GM23338 (cell line): ENCODE results near the gene TPD52L2. TPM values are rescaled to one million over a fixed set of nuclear protein-coding genes. Genes with fewer than 3 reads are reported as not detected.
A peak's percentile ranks its signal among the peaks of the same experiment; 100 is the strongest.

ENCODE experiments used
- ATAC-seq: fragments of 200-7000 bp; cut with Tn5 transposase; 3 replicates; pipeline ENCODE4 v1.9.1; 2020
- DNase-seq: peaks from one replicate; pipeline ENCODE4 v3.0.0-alpha.2; 2015; ENCODE audit warnings: low spot score
- H2AFZ ChIP-seq: fragments of 200-600 bp; sonication (generic); 2 replicates; pipeline ENCODE4 v1.8.0; 2016; ENCODE audit warnings: antibody characterized with exemption, mild to moderate bottlenecking, moderate library complexity
- H3F3A ChIP-seq: fragments of 200-600 bp; sonication (generic); replicated peaks from 2 replicates; pipeline ENCODE4 v1.8.0; 2017; ENCODE audit warnings: antibody characterized with exemption, mixed run types, low read depth
- H3K27ac ChIP-seq: fragments of 200-600 bp; sonication (generic); 2 replicates; pipeline ENCODE4 v1.6.1; 2016; ENCODE audit warnings: low read depth
- H3K27me3 ChIP-seq: fragments of 200-600 bp; sonication (generic); 2 replicates; pipeline ENCODE4 v1.8.0; 2016; ENCODE audit warnings: mild to moderate bottlenecking, mixed run types, moderate library complexity; ENCODE audit not compliant: insufficient read depth
- H3K36me3 ChIP-seq: fragments of 200-600 bp; sonication (generic); 2 replicates; pipeline ENCODE4 v1.8.0; 2016; ENCODE audit warnings: mild to moderate bottlenecking; ENCODE audit not compliant: insufficient read depth
- H3K4me1 ChIP-seq: fragments of 200-600 bp; sonication (generic); 2 replicates; pipeline ENCODE4 v1.8.0; 2016; ENCODE audit warnings: mild to moderate bottlenecking, moderate library complexity; ENCODE audit not compliant: insufficient read depth
- H3K4me2 ChIP-seq: fragments of 200-600 bp; sonication (generic); 2 replicates; pipeline ENCODE4 v1.7.1; 2017; ENCODE audit warnings: mixed run types
- H3K4me3 ChIP-seq: fragments of 200-600 bp; sonication (generic); 2 replicates; pipeline ENCODE4 v1.6.1; 2016; ENCODE audit warnings: mixed run types
- H3K79me2 ChIP-seq: fragments of 200-600 bp; sonication (generic); replicated peaks from 2 replicates; pipeline ENCODE4 v1.8.0; 2017; ENCODE audit warnings: mild to moderate bottlenecking; ENCODE audit not compliant: insufficient read depth
- H3K9me2 ChIP-seq: fragments of 200-600 bp; sonication (generic); 2 replicates; pipeline ENCODE4 v1.8.0; 2017; ENCODE audit not compliant: insufficient read depth
- H4K20me1 ChIP-seq: fragments of 200-600 bp; sonication (generic); replicated peaks from 2 replicates; pipeline ENCODE4 v1.8.0; 2017; ENCODE audit warnings: mild to moderate bottlenecking; ENCODE audit not compliant: insufficient read depth
- H3K27ac Mint-ChIP-seq: 2 replicates; pipeline ENCODE4 v1.8.0; 2020; ENCODE audit warnings: inconsistent platforms, mild to moderate bottlenecking, moderate library complexity, mixed read lengths
- H3K27me3 Mint-ChIP-seq: 3 replicates; pipeline ENCODE4 v1.8.0; 2022; ENCODE audit warnings: low read depth, mild to moderate bottlenecking, moderate library complexity, mixed read lengths, inconsistent platforms; ENCODE audit not compliant: insufficient read depth, poor library complexity
- H3K36me3 Mint-ChIP-seq: 3 replicates; pipeline ENCODE4 v1.8.0; 2021; ENCODE audit warnings: low read depth, mild to moderate bottlenecking, inconsistent platforms, moderate library complexity, mixed read lengths
- H3K4me1 Mint-ChIP-seq: 3 replicates; pipeline ENCODE4 v1.8.0; 2020; ENCODE audit warnings: mild to moderate bottlenecking, inconsistent platforms, mixed read lengths
- H3K4me3 Mint-ChIP-seq: 3 replicates; pipeline ENCODE4 v1.8.0; 2021; ENCODE audit warnings: moderate library complexity, mild to moderate bottlenecking, inconsistent platforms, mixed read lengths
- H3K9me3 Mint-ChIP-seq: 3 replicates; pipeline ENCODE4 v1.8.0; 2020; ENCODE audit warnings: moderate library complexity, mild to moderate bottlenecking, inconsistent platforms, mixed read lengths
- CREB1 ChIP-seq: fragments of 250-450 bp; sonication (Bioruptor Pico); IDR thresholded peaks from 2 replicates; pipeline ENCODE4 v1.5.0; 2020; ENCODE audit warnings: low read depth, mild to moderate bottlenecking, moderate library complexity
- EZH2 ChIP-seq: fragments of 200-600 bp; sonication (generic); IDR thresholded peaks from one replicate; pipeline ENCODE4 v1.8.0; 2017; ENCODE audit warnings: antibody characterized with exemption, mild to moderate bottlenecking, low read depth; ENCODE audit not compliant: unreplicated experiment
- EZH2phosphoT487 ChIP-seq: fragments of 200-600 bp; sonication (generic); IDR thresholded peaks from one replicate; pipeline ENCODE4 v1.8.1; 2018; ENCODE audit warnings: antibody characterized with exemption; ENCODE audit not compliant: unreplicated experiment
- JUNB ChIP-seq: IDR thresholded peaks from one replicate; pipeline ENCODE4 v1.6.1; 2016; ENCODE audit warnings: antibody characterized with exemption; ENCODE audit not compliant: unreplicated experiment
- NANOG ChIP-seq: IDR thresholded peaks from 2 replicates; pipeline ENCODE4 v1.6.1; 2016; ENCODE audit warnings: antibody characterized with exemption, borderline replicate concordance
- POLR2AphosphoS5 ChIP-seq: IDR thresholded peaks from 2 replicates; pipeline ENCODE4 v1.6.1; 2016; ENCODE audit warnings: antibody characterized with exemption, low read depth
- STAT1 ChIP-seq: IDR thresholded peaks from one replicate; pipeline ENCODE4 v1.6.1; 2016; ENCODE audit warnings: antibody characterized with exemption; ENCODE audit not compliant: unreplicated experiment
- ZNF114 ChIP-seq: fragments of 250-450 bp; sonication (Bioruptor Pico); IDR thresholded peaks from 2 replicates; pipeline ENCODE4 v1.5.0; 2020; ENCODE audit warnings: mild to moderate bottlenecking, moderate library complexity
- polyA plus RNA-seq: library from polyadenylated mRNA; unstranded; fragments of >200 nt; fragmentation: Nextera tagmentation; extraction: Ambion mirVana; gene quantifications from 2 replicates; pipeline ENCODE4 v1.2.1, GENCODE V29; 2016
- total RNA-seq: library from RNA; depleted of rRNA; stranded (reverse); fragments of >200 nt; shearing (Covaris generic); gene quantifications from 2 replicates; pipeline ENCODE4 v1.2.3, GENCODE V29; 2014
- TF ChIP-seq, protein P1 (sequence below): IDR thresholded peaks from 2 replicates; pipeline ENCODE4 v1.6.1; 2016; ENCODE audit warnings: antibody characterized with exemption
- TF ChIP-seq, protein P2 (sequence below): IDR thresholded peaks from one replicate; pipeline ENCODE4 v1.6.1; 2018; ENCODE audit warnings: antibody characterized with exemption; ENCODE audit not compliant: unreplicated experiment
- TF ChIP-seq, protein P3 (sequence below): fragments of 250-450 bp; sonication (Bioruptor Pico); IDR thresholded peaks from 2 replicates; pipeline ENCODE4 v1.5.0; 2020; ENCODE audit warnings: mild to moderate bottlenecking, moderate library complexity

TPD52L2 gene
- total and polyA plus RNA-seq, 2 experiments from 2014 or later: 40.2 to 103 TPM

DNA sequence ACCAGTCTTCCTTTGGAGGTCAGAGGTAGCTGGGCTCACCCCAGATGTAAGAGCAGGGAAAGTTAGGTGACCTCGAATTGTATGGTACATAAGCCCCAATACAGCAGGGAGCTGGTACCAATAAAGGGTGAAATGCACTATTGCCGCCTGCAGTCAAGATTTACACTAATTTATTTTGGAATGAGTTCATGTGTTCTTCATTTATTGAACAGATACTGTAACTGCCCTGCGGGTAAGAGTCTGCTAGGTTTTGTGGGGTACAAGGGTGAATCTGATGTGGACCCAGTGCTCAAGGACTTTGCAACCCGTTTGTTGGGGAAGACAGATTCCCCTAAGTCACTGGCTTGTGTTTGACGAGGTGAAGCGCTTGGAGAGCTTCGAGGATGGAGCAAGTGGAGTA lies 27.3 kb downstream of the TPD52L2 start:
- peaks cover 28% of the 10 kb centered on the region for H3F3A ChIP-seq
- H3K4me3 ChIP-seq: no peak overlapping the region
- no peaks in the 10 kb centered on the region for H3K27me3 ChIP-seq
- Mint-ChIP-seq H3K4me3 (no peak overlapping the region), H3K36me3 (peaks cover 30% of the 10 kb centered on the region), H3K4me1 (peaks cover 16% of the 10 kb centered on the region), H3K27me3 (peaks cover 17% of the 10 kb centered on the region), H3K9me3 (no peaks in the 10 kb centered on the region), H3K27ac (no peak overlapping the region)
- no peak overlapping the region for H2AFZ ChIP-seq
- no peak overlapping the region for H3K27ac ChIP-seq
- TF ChIP-seq, protein P1, sequence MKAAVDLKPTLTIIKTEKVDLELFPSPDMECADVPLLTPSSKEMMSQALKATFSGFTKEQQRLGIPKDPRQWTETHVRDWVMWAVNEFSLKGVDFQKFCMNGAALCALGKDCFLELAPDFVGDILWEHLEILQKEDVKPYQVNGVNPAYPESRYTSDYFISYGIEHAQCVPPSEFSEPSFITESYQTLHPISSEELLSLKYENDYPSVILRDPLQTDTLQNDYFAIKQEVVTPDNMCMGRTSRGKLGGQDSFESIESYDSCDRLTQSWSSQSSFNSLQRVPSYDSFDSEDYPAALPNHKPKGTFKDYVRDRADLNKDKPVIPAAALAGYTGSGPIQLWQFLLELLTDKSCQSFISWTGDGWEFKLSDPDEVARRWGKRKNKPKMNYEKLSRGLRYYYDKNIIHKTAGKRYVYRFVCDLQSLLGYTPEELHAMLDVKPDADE: no peak
- peaks cover 6% of the 10 kb centered on the region; the same call in 1 of the 2 replicates for H3K36me3 ChIP-seq
- DNase-seq (no peak), ATAC-seq (no peak)
- peaks cover 26% of the 10 kb centered on the region for H4K20me1 ChIP-seq
- H3K4me2 ChIP-seq: no peak overlapping the region
- peaks cover 8% of the 10 kb centered on the region; the same call in 1 of the 2 replicates for H3K4me1 ChIP-seq
- peaks cover 19% of the 10 kb centered on the region for H3K79me2 ChIP-seq
- no peaks in the 10 kb centered on the region for H3K9me2 ChIP-seq

DNA sequence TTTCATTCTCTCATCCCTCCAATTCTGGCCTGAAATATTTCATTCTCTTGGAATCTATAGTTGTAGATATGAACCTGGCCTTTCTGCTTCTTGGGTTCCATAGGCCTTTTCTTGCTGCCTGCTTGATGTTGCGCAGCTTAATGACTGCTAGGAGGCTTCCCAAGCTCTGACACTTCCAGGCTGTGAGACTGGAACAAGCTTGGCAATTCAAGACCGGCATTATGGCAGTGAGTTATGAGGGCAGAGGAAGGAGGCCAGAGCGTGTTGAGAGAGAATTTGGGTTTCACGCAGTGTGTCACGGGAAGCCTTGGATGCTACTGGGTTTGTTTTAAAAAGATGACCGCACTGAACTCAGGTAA lies 28.9 kb downstream of the TPD52L2 start:
- H3K4me1 Mint-ChIP-seq: peaks cover 16% of the 10 kb centered on the region
- H3K4me1 ChIP-seq: peaks cover 8% of the 10 kb centered on the region; the same call in 1 of the 2 replicates
- H2AFZ ChIP-seq: no peak overlapping the region
- H3K36me3 Mint-ChIP-seq: peaks cover 24% of the 10 kb centered on the region
- peak overlapping the region; percentile 66 for H3K4me2 ChIP-seq
- H3K9me3 Mint-ChIP-seq: no peaks in the 10 kb centered on the region
- H3K4me3 Mint-ChIP-seq: peak overlapping the region; percentile 79
- peaks cover 28% of the 10 kb centered on the region for H3F3A ChIP-seq
- no peaks in the 10 kb centered on the region for H3K9me2 ChIP-seq
- no peak overlapping the region for H3K27ac Mint-ChIP-seq
- no peak for ATAC-seq
- no peaks in the 10 kb centered on the region for H3K27me3 ChIP-seq
- no peak for DNase-seq
- H3K79me2 ChIP-seq: peaks cover 31% of the 10 kb centered on the region
- no peak overlapping the region for H3K27ac ChIP-seq
- peak overlapping the region; percentile 79 for H3K4me3 ChIP-seq
- peaks cover 17% of the 10 kb centered on the region for H3K27me3 Mint-ChIP-seq
- peaks cover 29% of the 10 kb centered on the region for H4K20me1 ChIP-seq
- H3K36me3 ChIP-seq: peaks cover 6% of the 10 kb centered on the region; the same call in 1 of the 2 replicates
- TF ChIP-seq NANOG (no peak), JUNB (no peak), STAT1 (no peak), EZH2phosphoT487 (no peak), EZH2 (no peak), ZNF114 (CRISPR knock-in tag) (no peak), POLR2AphosphoS5 (no peak), CREB1 (no peak)
- TF ChIP-seq, protein P1: no peak
- TF ChIP-seq, protein P2, sequence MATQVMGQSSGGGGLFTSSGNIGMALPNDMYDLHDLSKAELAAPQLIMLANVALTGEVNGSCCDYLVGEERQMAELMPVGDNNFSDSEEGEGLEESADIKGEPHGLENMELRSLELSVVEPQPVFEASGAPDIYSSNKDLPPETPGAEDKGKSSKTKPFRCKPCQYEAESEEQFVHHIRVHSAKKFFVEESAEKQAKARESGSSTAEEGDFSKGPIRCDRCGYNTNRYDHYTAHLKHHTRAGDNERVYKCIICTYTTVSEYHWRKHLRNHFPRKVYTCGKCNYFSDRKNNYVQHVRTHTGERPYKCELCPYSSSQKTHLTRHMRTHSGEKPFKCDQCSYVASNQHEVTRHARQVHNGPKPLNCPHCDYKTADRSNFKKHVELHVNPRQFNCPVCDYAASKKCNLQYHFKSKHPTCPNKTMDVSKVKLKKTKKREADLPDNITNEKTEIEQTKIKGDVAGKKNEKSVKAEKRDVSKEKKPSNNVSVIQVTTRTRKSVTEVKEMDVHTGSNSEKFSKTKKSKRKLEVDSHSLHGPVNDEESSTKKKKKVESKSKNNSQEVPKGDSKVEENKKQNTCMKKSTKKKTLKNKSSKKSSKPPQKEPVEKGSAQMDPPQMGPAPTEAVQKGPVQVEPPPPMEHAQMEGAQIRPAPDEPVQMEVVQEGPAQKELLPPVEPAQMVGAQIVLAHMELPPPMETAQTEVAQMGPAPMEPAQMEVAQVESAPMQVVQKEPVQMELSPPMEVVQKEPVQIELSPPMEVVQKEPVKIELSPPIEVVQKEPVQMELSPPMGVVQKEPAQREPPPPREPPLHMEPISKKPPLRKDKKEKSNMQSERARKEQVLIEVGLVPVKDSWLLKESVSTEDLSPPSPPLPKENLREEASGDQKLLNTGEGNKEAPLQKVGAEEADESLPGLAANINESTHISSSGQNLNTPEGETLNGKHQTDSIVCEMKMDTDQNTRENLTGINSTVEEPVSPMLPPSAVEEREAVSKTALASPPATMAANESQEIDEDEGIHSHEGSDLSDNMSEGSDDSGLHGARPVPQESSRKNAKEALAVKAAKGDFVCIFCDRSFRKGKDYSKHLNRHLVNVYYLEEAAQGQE: no peak
- TF ChIP-seq, protein P3, sequence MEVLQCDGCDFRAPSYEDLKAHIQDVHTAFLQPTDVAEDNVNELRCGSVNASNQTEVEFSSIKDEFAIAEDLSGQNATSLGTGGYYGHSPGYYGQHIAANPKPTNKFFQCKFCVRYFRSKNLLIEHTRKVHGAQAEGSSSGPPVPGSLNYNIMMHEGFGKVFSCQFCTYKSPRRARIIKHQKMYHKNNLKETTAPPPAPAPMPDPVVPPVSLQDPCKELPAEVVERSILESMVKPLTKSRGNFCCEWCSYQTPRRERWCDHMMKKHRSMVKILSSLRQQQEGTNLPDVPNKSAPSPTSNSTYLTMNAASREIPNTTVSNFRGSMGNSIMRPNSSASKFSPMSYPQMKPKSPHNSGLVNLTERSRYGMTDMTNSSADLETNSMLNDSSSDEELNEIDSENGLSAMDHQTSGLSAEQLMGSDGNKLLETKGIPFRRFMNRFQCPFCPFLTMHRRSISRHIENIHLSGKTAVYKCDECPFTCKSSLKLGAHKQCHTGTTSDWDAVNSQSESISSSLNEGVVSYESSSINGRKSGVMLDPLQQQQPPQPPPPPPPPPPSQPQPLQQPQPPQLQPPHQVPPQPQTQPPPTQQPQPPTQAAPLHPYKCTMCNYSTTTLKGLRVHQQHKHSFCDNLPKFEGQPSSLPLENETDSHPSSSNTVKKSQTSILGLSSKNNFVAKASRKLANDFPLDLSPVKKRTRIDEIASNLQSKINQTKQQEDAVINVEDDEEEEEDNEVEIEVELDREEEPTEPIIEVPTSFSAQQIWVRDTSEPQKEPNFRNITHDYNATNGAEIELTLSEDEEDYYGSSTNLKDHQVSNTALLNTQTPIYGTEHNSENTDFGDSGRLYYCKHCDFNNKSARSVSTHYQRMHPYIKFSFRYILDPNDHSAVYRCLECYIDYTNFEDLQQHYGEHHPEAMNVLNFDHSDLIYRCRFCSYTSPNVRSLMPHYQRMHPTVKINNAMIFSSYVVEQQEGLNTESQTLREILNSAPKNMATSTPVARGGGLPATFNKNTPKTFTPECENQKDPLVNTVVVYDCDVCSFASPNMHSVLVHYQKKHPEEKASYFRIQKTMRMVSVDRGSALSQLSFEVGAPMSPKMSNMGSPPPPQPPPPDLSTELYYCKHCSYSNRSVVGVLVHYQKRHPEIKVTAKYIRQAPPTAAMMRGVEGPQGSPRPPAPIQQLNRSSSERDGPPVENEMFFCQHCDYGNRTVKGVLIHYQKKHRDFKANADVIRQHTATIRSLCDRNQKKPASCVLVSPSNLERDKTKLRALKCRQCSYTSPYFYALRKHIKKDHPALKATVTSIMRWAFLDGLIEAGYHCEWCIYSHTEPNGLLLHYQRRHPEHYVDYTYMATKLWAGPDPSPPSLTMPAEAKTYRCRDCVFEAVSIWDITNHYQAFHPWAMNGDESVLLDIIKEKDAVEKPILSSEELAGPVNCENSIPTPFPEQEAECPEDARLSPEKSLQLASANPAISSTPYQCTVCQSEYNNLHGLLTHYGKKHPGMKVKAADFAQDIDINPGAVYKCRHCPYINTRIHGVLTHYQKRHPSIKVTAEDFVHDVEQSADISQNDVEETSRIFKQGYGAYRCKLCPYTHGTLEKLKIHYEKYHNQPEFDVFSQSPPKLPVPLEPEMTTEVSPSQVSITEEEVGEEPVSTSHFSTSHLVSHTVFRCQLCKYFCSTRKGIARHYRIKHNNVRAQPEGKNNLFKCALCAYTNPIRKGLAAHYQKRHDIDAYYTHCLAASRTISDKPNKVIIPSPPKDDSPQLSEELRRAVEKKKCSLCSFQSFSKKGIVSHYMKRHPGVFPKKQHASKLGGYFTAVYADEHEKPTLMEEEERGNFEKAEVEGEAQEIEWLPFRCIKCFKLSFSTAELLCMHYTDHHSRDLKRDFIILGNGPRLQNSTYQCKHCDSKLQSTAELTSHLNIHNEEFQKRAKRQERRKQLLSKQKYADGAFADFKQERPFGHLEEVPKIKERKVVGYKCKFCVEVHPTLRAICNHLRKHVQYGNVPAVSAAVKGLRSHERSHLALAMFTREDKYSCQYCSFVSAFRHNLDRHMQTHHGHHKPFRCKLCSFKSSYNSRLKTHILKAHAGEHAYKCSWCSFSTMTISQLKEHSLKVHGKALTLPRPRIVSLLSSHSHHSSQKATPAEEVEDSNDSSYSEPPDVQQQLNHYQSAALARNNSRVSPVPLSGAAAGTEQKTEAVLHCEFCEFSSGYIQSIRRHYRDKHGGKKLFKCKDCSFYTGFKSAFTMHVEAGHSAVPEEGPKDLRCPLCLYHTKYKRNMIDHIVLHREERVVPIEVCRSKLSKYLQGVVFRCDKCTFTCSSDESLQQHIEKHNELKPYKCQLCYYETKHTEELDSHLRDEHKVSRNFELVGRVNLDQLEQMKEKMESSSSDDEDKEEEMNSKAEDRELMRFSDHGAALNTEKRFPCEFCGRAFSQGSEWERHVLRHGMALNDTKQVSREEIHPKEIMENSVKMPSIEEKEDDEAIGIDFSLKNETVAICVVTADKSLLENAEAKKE (CRISPR knock-in tag): no peak
